MM.1S (cell line): ENCODE data around the gene INPP4B.

Source experiments
- CTCF ChIP-seq: fragments of 300-600 bp; sonication (generic); IDR thresholded peaks from 2 replicates; pipeline ENCODE4 v1.5.1; 2016; ENCODE audit warnings: antibody characterized with exemption, low read length, mixed read lengths
- EZH2 ChIP-seq: fragments of 300-600 bp; sonication (generic); optimal IDR thresholded peaks from 2 replicates; pipeline ENCODE3; 2017; ENCODE audit warnings: low read depth, mild to moderate bottlenecking, antibody characterized with exemption, low read length, mixed read lengths

DNA sequence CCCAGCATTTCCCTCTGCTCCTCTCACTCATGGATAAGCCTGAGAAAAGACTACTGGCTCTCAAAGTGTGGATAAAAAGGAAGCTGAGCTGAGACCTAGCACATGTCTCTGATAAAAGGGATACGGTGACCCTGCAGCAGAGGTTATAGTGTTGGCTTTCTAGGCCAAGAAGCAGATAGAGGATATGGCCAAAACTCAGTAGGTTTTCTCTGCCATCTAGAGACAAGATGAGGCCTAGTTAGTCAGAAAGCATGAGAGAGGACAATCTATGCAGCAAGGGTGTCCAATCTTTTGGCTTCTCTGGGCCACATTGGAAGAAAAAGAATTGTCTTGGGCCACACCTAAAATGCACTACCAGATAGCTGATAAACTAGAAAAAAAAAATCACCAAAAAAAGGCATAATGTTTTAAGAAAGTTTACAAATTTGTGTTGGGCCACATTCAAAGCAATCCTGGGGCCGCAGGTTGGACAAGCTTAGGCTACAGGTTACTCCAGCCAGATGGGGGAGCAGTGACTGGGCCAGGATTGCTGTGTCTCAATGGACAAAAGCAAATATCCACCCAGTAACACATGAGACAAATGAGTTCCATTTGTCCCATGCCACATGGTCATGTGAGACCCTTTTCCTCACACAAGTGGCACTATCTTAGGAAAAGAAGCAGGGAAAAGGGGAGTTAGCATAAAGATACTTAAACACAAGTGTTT is 411.4 kb downstream of the INPP4B start:
- TF ChIP-seq CTCF (no peak), EZH2 (no peak)
